GM19023 (cell line): ENCODE results near the gene LMF2.
A peak's percentile ranks its signal among the peaks of the same experiment; 100 is the strongest.
"Not testable (repeated sequence)": the region's sequence is repeated elsewhere in the genome, so short reads cannot be mapped to it uniquely, and the experiment has no call there.

Experiments
- ATAC-seq: cut with Tn5 transposase; IDR thresholded peaks from one replicate; pipeline ENCODE4 v1.9.1; 2021; ENCODE audit warnings: mild to moderate bottlenecking, moderate library complexity; ENCODE audit not compliant: unreplicated experiment

LMF2 gene, protein sequence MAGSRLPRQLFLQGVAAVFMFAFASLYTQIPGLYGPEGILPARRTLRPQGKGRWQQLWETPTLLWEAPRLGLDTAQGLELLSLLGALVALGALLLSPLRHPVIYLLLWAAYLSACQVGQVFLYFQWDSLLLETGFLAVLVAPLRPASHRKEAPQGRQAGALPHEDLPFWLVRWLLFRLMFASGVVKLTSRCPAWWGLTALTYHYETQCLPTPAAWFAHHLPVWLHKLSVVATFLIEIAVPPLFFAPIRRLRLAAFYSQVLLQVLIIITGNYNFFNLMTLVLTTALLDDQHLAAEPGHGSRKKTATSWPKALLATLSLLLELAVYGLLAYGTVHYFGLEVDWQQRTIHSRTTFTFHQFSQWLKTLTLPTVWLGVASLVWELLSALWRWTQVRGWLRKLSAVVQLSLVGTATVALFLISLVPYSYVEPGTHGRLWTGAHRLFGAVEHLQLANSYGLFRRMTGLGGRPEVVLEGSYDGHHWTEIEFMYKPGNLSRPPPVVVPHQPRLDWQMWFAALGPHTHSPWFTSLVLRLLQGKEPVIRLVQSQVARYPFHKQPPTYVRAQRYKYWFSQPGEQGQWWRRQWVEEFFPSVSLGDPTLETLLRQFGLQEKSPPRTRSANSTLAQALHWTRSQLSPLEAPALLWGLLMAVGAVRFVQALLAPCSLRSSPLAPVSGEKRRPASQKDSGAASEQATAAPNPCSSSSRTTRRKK

DNA sequence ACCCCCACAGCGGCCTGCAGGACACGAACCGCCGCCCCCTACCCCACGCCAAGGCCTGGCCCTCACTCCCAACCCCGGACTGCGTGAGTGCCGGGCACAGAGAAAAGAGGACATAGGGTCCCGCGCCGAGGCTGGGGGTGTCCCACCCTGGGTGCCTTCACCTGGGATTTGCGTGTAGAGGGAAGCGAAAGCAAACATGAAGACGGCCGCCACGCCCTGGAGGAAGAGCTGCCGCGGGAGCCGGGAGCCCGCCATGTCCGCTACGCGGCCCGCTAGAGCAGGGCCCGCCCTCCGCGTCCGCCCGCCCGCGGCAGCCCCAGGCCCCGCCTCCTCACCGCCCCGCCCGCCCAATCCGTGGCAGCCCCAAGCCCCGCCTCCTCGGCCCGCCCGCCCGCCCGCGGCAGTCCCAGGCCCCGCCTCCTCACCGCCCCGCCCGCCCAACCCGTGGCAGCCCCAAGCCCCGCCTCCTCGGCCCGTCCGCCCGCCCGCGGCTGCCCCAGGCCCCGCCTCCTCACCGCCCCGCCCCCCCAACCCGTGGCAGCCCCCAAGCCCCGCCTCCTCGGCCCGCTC lies at the start of gene LMF2:
Gene LMF2 (minus strand): TSS at position 282 of the 570 bp plus-strand sequence. CDS start 27 bp downstream, at position 255.
- ATAC-seq: peak; percentile 59

DNA sequence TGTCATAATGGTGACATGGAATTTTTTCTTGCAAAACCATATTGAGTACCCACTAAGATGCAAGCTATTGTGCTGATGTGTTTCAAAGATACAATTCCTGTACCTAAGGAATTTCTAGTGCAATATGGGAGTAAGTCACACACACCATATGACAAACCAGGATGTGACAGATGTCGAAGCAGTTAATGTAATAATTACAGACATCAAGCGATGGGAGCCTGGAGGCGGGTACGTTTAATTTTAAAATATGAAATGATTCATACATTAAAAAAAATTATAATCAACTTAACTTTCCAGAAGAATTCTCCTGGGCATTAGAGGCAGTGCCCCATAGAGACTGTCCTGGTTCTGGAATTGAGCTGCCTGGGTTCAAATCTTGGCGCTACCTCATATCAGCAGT lies 49.2 kb upstream of the LMF2 start:
- ATAC-seq: no peak

DNA sequence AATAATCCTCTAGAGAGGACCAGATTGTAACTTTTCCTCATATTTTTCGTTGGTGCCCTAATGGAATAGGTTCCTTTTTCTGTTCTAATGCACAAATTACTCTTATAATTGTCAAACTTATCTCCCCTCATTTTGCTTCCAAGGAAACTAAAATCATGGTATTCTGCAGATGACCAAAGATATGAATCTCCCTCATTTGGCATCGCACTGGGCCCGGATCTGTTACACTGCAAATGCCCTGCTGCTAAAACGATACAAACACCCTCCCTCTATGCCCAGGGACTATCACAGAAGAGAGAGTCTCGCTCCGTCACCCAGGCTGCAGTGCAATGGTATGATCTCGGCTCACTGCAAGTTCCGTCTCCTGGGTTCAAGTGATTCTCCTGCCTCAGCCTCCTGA lies 45.8 kb upstream of the LMF2 start:
- no peak for ATAC-seq

DNA sequence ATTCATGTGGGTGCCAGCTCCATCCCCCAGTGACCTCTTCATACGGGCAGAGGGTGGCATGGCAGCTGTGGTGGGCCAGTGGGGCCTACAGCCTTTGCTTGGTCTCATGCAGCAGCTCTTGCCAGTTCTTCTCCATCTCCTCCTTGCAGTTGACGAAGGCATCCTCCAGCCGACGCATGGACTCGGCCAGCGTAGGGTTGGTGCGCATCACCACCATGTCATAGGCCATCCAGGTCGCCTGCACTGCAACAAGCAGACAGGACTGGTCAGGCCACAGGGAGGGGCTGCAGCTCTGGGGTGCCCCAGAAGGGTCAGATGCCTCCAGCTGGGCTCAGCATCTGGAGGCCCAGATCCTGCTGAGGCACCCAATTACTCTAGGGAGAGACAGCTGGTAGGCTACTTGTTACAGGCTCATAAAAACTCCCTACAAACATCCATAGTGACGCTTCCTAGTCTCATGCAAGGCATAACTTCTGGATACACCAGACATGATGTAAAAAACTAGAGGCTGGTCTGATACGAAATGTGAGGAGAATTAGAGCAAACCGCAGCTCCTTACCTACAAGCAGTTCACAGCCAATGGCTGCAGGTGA lies 43.8 kb upstream of the LMF2 start:
- no peak for ATAC-seq

DNA sequence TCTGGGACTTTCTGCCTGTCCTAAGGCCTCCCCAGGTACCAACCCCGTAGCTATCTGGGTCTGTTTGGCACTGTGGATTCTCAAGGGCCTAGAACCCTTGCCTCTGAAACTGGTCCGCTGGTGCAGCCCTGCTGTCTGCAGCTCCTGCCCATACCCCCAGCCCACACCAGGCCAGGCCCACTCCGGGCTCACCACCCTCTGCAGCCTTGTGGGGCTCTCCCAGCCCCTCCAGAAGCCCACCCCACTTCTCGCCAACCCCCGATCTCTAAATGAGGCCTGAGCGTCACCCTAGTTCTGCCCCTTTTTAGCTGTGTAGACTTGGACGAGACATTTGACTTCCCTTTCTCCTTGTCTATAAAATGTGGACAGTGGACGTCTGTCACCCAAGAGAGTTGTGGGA lies 42.9 kb upstream of the LMF2 start:
- no peak for ATAC-seq

DNA sequence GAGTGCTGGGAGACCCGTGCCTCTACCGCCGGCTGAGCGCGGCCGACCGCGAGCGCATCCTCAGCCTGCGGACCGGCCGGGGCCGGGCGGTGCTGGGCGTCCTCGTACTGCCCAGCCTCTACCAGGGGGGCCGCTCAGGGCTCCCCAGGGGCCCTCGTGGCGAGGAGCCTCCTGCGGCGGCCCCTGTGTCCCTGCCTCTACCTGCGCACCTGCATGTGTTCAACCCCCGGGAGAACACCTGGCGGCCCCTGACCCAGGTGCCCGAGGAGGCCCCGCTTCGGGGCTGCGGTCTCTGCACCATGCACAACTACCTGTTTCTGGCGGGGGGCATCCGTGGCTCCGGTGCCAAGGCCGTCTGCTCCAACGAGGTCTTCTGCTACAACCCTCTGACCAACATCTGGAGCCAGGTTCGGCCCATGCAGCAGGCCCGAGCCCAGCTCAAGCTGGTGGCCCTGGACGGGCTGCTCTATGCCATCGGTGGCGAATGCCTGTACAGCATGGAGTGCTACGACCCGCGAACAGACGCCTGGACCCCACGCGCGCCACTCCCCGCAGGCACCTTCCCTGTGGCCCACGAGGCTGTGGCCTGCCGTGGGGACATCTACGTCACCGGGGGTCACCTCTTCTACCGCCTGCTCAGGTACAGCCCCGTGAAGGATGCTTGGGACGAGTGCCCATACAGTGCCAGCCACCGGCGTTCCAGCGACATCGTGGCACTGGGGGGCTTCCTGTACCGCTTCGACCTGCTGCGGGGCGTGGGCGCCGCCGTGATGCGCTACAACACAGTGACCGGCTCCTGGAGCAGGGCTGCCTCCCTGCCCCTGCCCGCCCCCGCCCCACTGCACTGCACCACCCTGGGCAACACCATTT lies 41.7 kb upstream of the LMF2 start:
- no peak for ATAC-seq

DNA sequence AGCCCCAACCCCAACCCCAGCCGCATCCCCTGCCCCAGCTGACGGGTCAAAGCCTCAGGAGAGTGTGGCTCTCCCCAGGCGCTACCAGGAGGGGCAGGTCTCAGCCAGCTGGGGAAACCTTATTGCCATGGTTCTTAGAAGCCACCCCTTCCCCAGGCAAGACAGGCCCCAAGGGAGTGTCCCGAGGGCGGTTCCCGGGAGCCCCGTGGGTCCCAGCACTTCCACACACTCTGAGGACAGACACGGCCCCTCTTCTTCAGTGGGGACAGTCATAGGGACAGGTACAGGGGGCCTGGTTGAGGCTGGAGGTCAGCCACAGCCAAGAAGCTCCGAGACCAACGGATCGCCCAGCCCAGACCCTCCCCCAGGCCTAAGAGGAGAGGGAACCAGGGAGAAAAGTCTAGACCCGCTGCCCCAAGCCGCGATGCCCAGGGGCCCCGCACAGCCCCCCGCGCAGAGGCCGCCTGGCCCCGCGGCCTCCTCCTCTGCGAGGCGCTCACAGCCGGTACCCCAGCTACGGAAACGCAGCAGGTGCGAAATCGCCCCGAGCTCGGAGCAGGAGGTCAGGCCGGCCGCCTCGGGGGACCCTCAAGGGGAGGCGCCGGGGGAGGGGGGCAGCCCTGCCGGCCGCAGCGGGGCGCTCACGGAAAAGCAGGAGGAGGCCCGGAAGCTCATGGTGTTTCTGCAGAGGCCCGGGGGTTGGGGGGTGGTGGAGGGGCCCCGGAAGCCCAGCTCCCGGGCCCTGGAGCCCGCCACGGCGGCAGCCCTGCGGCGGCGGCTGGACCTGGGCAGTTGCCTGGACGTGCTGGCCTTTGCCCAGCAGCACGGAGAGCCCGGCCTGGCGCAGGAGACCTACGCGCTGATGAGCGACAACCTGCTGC lies 40.8 kb upstream of the LMF2 start:
- ATAC-seq: no peak

DNA sequence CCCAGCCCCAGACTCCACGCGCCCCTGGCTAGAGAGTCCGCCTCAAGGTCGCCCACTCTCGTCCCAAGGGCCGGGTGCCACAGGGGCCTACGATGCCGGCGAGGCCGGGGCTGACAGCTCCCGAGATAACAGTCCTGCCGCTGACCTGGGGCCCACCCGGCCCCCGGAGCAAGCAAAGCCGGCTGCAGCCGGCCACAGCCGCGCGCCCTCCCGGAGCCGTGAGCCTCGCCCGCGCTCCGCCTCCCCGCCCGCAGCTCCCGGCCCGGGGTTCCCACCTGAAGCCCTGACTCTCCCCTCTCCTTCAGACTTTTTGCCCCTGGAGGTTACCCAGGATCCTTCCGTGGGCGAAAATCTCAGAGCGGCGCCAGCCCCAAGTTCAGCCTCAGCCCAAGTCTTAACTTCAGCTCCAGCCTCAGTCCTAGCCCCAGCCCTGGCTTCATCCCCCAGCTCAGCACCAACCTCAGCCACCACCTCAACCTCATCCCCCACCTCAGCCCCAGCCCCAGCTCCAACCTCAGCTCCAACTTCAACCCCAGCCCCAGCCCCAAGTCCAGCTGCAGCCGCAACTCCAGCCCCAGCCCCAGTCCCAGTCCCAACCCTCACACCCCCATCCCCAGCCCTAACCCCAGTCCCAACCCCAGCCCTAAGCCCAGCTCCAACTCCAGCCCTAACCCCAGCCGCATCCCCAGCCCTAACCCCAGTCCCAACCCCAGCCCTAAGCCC lies 39.9 kb upstream of the LMF2 start:
- no peak for ATAC-seq

DNA sequence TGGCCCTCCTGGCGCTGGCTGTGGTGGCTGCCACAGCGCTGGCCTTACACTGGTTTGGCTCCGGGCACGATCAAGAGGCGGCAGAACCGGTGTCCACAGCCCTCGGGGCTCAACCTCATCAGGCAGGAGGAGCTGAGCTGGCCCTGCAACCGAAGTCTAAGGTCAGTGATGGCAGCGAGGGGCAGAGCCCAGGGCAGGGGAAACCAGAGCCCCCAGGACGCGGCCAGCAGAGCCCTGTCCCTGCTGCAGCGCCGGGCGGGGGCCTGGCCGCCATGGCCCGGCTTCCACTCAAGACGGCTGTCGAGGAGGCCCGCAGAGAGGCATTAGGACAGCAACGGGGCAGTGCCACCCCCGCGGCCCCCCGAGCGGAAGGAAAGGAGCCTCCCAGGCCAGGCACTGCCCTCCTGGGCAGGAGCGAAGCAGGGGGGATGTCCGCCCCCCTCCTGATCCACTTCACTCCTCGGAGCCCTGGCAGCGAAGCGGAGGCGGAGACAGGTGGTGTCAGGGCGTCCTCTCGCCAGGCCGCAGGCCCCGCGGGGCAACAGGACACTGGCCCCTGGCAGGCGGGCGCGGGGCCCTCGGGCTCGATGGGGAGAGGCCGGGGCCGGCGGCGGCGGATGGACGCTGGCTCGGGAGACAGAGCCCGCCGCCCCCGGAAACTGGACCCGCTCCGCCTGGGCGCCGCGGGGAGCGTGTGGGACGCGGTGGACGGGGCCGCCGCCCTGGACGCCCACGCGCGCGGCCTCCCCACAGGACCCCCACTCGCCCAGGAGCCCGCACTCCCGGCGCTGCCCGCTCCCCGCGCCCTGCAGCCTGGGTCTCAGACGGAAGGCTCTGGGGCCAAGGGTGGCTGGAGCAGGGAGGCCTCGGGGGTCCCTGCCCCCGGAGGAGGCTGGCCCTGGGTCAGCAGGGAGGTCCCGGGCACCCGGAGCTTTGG lies 39.1 kb upstream of the LMF2 start:
- no peak for ATAC-seq

DNA sequence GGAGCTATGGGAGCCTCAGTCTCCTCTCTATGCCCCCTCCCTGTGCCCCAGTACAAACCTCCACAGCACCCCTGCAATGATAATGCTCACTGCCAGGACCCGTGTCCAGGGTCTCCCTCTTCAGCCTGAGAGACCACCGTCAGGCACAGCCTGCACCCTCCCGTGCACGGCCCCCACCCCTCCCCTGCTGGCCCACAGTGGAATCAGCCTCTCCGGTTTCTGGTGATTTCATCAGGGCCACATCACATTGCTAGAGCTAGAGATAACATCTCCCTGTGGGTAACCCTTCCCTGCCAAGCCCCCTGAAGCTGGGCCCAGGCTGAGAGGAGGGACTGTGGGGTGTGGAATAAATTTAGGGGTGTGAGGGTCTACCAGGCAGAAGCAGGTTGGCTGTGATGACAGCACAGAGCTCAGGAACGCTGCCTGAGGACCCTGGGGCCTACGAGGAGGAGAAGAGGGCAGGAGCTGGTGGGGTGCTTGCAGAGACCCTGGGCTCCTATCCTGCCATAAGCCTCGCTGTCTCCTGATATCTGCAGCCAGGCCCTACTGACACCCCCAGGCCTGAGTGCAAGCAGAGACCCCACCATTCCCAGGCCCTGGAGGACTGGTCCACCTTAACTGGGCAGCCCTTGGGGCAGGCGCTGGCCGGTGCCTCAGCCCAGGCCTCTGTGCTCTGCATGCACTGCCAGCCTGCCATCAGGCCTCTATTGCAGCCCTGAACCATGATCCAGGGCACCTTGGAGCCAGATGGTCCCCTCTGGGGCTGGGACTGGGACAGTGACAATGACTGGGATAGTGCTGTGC lies 38.2 kb upstream of the LMF2 start, which contains the start of gene KLHDC7B:
Gene KLHDC7B (plus strand): TSS at position 378 of the 804 bp plus-strand sequence. CDS start 345 bp downstream, at position 723.
- no peak for ATAC-seq

DNA sequence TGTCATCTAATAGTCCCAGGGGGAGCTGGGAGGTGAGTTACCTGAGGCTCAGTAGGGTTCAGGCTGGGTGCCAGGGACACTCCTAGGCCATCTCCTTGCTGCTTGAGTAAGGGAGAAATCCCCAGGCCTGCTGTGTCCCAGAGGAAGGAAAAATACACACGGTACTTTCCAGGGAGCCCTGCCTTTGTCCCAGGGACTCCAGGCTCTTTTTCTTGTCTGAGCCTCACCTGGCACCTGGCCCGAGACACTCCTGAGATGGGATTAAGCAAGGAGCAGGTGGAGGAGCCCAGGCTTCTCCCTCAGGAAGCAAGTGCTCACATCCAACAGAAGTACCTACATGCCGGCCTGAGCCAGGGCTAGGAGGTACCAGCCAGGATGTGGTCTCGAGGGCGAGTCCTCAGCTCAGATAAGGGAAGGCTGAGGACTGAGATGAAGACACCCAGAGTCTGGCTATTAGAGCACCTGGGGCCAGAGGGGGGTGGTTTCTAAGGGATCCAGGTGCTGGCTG lies 37.3 kb upstream of the LMF2 start:
- ATAC-seq: no peak

DNA sequence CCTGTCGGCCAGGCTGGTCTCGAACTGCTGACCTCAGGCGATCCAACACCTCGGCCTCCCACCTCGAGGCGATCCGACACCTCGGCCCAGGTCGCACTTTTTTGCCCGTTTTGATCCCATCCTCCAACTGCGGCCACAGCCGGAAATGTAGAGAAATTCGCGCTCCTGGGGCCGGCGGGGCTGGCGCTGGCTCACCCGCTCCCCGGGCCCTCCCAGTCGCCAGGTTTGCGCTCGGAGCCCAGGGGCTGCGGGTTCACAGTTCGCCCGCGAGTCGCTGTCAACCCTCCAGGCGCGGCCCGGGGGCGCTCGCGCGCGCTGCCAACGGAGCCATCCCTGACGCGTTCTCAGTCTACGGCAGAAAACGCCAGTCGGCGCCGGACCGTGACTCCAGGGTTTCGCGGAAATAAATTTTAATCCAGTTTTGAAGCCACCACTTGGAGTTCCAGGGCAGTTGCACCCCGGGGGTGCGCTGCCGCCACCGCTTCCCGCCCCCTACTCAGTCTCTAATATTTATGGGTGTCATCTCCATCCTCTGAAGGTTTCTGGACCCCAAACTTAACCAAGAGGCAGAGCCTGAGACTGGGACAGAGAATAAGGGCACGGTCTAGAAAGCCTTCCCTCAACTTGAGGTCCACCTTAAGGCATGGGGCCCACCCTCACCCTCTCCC lies 36.7 kb upstream of the LMF2 start:
- ATAC-seq: no peak

DNA sequence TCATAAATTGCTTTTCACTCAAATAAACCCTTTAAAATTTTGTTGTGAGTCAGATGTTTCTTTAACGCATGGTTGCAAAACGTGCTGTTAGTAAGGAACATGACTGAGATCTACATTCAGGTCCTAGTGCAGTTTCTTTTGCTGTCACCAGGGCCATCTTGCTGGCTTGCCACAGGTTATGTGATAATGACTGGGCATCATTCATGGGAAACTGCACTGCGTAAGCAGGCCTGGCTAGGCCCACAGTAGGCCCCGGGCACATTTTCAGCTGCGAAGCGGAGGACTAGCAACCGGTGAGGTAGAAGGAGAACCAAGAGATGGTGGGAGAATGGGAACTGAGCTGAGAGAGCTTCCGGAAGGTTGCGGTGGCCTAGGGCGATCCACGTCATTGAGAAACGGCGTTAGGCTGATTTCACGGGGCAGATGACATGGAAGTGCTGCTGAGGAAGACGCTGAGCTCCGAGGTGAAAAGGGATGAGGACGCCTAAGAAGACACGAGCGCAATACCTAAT lies 35.0 kb upstream of the LMF2 start:
- no peak for ATAC-seq

DNA sequence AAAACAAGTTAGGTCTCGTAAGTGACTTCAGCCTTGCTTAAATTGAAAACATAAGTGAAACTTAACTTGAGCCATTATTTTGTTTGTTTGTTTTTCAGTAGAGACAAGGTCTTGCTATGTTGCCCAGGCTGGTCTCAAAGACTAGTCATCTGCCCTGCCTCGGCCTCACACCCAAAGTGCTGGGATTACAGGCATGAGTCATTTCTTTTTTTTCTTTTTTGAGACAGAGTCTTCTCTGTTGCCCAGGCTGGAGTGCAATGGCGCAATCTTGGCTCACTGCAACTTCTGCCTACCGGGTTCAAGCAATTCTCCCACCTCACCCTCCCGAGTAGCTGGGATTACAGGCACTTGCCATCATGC lies 34.1 kb upstream of the LMF2 start:
- not testable (repeated sequence) for ATAC-seq

DNA sequence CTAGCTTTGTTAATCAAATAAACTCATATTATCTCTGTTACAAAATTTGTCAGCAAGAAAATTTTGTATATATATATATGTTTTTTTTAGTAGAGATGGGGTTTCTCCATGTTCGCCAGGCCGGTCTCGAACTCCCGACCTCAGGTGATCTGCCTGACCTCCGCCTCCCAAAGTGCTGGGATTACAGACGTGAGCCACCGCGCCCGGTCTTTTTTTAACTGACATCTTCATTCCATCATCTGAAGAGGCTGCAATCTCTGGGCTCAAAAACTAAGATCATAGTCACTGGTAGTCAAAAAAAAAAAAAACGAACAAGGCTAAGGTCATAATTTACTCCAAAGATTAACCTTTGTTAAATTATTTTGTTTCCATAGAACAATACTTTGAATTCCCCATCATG lies 32.9 kb upstream of the LMF2 start:
- ATAC-seq: no peak

DNA sequence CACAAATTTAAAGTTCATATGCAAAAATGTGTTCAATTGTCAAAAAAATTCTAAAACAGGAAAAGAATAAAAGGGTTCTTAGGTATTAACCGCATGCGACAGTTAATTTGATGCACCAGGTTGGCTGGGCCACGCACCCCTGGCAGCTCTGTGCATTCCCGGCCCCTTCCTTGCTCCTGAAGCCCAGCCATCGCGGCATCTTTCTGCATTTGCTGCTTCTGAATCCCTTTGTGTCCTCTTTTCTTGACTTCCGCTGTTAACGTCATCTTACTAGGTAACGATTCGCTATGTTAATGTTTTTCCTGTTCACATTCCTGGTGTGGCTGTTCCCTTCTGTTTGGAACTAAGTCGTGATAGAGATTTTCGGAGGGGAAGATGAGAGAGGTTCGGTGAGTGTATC lies 30.3 kb upstream of the LMF2 start:
- no peak for ATAC-seq
